ENCODE data around the gene BICD1.

BICD1 gene

DNA sequence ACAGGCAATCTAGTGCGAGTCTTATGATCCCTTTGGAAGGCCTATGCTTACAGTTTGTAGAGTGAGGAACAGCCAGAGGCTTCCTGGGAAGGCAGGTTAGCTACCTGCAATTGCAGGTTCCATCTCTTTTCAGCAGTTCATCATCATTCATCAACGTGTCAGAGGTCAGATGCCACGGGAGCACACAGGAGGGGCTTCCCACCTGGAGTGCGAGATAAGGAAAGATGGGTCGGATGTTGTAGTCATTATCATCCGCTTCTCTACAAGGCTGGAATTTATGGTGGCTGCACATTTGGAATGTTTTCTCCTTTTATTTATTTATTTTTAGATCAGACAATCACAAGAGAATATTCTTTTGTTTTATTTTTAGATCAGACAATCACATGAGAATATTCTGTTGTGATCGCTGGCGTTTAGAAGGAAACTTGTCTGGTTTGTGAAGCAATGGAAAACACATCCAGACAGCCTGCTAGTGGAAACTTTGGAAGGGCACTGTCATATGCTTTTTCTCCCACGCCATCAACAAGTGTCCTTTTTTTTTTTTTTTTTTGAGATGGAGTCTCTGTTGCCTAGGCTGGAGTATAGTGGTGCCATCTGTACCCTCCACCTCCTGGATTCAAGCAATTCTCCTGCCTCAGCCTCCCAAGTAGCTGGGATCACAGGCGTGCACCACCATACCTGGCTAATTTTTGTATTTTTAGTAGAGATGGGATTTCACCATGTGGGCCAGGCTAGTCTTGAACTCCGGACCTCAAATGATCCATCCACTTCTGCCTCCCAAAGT is 1.9 kb upstream of the BICD1 start:
- no peak for DNase-seq (ENCODE audit: low read depth)

DNA sequence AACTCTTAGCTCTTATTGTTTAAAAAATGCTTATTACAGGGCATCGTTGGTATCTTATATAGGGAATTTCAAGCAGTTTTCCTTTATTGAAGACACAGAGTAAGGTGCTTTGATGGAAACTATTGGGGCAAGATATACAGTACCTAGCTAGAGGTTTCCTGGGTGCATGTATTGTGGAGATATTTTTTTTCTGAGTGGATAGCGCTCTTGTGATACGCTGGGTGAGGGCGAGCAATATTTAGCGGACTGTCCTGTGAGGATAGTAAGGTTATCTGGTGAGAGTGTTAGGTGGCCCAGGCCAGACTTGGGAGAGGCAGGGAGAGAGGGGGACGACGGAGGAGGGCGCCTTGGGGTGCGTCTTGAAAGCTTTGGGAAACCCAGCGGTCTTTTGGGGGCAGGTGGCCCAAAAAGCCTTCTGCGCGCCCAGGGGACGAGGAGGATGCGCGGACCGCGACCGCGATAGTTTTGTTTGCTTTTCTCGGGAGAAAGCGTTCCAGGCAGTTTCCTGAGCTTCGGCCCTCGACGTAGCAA is 596 bp upstream of the BICD1 start:
- no peak for DNase-seq (ENCODE audit: low read depth)

DNA sequence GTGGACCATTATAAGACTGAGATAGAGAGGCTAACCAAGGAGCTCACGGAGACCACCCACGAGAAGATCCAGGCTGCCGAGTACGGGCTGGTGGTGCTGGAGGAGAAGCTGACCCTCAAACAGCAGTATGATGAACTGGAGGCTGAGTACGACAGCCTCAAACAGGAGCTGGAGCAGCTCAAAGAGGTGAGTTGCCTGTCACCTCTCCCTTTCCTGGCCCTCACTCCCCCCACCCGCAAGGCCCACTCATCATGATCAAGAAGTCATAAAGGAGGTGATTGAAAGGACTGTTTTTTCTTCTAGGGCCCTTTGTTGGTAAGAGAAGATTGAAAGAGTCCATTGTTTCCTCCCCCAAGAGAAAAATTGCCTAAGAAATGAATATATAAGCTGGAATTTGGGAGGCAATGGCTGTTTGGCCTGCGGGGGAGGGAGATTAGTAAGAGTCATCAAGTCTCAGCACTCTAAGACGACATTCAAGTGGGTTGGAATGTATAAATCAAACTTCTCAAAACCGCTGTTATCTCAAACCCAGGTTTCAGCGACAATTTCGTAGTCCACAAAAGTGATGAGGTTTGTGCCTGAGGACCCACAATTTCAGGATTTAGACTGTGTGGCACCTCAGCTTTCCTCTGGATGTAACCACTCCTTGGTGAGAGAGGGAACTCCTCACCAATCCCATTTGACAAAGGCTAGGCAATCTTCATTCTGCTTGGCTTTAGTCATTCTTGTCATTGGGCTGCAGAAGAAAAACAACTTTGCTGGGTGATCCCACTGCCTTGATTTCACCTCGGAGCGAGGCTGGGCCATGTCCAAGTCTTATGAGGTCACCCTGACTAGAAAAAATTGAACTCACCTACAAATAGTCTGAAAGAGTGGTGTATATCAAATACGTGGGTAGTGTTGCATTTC is 966 bp downstream of the BICD1 start:
- peak; percentile 70 for DNase-seq (ENCODE audit: low read depth)

DNA sequence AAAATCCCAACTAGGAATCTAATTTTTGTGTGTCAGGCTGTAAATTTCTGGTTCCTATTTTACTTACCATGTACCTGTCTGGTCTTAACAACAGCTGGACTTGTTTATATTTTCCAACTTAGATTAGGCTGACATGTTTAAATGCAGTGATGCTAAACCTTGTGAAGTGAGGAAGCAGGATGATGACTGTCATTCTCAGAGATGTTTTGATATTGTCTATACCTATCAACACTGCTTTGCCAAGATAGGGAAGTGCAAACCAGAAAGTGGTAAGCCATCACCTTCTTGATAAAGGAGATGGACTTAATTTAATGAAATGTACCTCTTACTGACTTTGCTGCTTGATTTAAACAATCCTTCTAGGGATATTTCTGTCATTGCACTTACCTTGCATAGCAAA is 2.1 kb downstream of the BICD1 start:
- DNase-seq (ENCODE audit: low read depth) = no peak

DNA sequence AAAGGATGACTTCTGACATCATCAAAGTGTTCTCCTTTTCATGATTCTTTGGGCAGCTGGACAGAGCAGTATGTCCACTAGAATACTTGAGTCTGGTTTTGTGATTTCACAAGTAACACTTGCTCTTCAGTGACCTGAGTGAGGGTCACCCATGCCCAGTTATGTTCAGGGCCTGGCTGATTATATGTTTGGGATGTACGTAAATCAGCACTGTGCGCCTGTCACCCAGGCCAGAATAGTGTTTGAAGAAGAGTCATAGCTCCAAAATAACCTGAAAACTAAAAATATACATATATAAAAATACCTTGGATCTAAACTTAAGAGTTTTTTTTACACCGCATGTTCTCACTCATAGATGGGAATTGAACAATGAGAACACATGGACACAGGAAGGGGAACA is 3.8 kb downstream of the BICD1 start:
- no peak for DNase-seq (ENCODE audit: low read depth)

DNA sequence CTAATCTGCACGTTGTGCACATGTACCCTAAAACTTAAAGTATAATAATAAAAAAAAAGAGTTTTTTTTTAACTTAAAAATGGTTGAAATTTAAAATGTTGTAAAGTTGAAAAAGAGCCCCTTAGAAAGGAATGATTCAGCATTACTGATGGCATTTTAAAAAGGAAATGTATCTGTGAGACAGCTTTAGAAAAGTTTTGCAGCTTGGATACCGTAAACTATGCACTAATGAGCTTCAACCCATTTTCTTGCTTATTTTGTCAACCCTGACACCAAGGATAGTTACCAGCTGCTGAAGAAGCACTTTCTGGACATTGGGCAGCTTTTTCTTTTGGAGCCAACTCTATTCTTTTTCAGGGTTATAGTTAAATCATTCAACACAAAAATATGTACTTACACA is 4.3 kb downstream of the BICD1 start:
- DNase-seq (ENCODE audit: low read depth) = no peak

GRCh38 chr12:32115404-32116104 is 8.9 kb downstream of the BICD1 start:
- peak; percentile 100 for DNase-seq (ENCODE audit: low read depth)

DNA sequence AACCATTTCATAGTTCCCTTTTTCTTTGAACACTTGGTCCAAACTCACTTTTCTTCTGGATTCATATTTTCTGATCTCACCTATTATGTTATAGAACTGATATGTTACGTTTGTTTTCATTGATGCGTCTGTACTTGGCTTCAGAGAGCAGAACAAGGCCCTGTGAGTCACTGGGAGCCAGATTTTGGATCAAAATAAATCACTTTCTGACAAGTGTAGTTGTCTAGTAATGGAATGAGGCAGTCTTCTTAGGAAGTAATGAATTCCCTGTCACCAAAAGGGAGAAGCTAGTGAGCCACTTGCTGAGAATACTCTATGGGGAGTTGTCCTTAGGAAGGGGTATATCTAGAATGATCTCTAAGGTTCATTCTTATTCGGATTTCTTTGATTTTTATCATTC is 10.2 kb downstream of the BICD1 start:
- peak; percentile 67 for DNase-seq (ENCODE audit: low read depth)

GRCh38 chr12:32117316-32117715 is 10.7 kb downstream of the BICD1 start:
- DNase-seq (ENCODE audit: low read depth) = no peak

GRCh38 chr12:32118806-32119205 is 12.2 kb downstream of the BICD1 start:
- DNase-seq (ENCODE audit: low read depth) = no peak

- DNase-seq (ENCODE audit: low read depth) = no peak
Measured at GRCh38 chr12:32120419-32120818, 13.8 kb downstream of the BICD1 start.

DNA sequence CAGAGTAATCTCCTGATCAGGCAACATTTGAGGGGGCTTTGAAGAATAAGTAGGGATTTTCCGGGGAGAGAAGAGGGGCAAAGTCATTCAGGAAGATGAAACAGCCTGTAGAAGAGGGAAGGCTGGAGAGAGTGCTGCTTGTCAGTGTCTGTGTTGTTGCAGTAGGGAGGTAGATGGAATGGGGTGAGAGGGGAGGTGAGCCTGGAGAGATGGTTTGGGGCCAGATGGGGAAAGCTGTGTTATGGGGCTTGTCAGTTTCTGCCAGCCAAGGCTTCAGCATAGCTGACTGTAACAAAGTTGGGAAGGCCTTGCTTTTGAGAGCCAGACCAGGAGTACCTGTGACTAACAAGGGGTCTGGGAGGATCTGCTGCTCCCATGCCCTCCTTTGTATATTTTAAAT is 18.0 kb downstream of the BICD1 start:
- DNase-seq (ENCODE audit: low read depth) = no peak

GRCh38 chr12:32125455-32126084 is 18.9 kb downstream of the BICD1 start:
- DNase-seq (ENCODE audit: low read depth) = no peak

- no peak for DNase-seq (ENCODE audit: low read depth)
Measured at GRCh38 chr12:32126720-32127119, 20.1 kb downstream of the BICD1 start.

DNA sequence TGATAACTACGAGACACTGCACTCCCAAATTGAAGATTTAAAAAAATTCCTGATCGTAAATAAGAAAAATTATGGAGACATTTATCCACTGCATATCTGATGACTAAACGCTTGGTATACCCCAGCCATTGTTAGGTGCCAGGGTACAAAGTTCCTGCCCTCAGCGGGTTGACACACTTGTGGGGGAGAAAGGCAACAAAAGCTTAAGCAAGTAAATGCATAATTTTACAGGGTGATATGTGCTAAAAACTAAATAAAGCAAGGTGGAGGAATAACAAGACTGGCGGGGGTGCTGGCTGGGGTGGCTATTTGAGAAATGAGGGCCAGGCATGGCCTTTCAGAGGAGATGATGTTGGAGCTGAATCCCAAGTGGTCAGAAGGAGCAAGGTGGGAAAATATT is 25.0 kb downstream of the BICD1 start:
- no peak for DNase-seq (ENCODE audit: low read depth)

DNA sequence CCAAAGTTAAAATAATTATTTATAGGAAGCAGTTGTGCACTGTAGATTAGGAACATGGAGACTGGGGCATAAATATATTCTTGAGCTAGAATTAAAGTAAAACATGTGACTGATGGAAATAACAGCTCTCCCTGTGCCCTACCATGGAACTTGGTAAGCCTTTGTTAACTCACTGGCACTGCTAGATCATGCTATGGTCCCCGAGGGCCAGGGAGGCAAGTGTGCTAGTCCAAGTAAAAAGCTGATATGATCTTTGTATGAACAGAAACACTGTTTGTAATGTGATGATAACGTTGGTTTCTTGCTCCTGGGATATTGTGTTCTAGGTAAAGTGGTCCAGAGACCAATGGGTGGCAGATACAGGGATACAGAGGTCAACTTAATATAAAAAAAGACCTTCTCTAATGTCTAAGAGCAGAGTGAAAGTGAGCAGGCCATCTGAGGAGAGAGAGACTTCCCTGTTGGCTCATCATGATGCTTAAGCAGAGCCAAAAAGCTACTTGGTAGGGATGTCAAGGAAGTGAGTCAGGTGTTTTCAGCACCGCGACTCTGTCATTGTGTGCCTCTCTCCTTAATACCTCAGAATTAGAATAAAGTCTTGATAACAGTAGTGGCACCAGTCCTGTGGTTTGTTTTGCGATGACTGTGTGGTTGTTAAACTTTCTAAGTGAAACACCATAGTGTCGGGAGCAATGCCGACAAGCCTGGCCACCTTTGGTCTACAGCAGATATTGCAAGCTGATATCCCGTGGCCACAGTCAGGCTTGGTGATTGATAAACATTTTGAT is 27.6 kb downstream of the BICD1 start:
- DNase-seq (ENCODE audit: low read depth) = no peak

- DNase-seq (ENCODE audit: low read depth) = no peak
Measured at GRCh38 chr12:32135967-32136366, 29.3 kb downstream of the BICD1 start.

GRCh38 chr12:32136404-32136803 is 29.8 kb downstream of the BICD1 start:
- no peak for DNase-seq (ENCODE audit: low read depth)

DNA sequence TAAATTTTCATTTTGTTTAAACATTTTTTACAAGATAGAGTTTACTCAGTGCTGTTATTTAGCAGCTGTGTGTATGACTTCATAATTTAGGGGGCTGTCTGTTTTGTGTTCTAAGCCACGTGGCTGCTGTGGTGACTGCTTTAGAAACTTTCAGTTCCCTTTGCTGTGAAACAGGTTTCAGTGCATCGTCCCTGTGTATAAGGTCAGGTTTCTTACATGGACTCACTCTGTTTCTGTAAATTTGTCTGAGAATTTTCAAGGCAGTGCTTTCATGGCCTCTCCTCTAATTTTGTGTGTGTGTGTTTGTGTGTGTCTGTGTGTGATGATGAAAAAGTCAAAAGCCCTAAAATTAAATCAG is 32.4 kb downstream of the BICD1 start:
- no peak for DNase-seq (ENCODE audit: low read depth)

- DNase-seq (ENCODE audit: low read depth) = no peak
Measured at GRCh38 chr12:32140877-32141276, 34.2 kb downstream of the BICD1 start.

- DNase-seq (ENCODE audit: low read depth) = no peak
Measured at GRCh38 chr12:32145096-32145495, 38.4 kb downstream of the BICD1 start.
